ENCODE measurements around the gene NEURL3. TPM values are rescaled to one million over a fixed set of nuclear protein-coding genes. Genes with fewer than 3 reads are reported as not detected.

Gene NEURL3
- total and polyA plus RNA-seq, 5 experiments from 2014 or later, result 0.16 to 0.39 TPM; not detected in 3

- POLR2A ChIA-PET, result interaction anchor here (0.5 to 1.9 kb wide), 2 partner anchors 42 to 46 kb away, joined by 3 to 6 read pairs; no protein-coding TSS in a partner anchor
- H3K4me3 Mint-ChIP-seq, result no peak overlapping the region
- peaks cover 6 to 20% (median 13%) of the 10 kb centered on the region in 4 donors for H3K4me1 Mint-ChIP-seq
- ATAC-seq (no peak), DNase-seq (no peak)
- no peak overlapping the region for H3K27ac Mint-ChIP-seq
- peaks cover 0 to under 1% (median under 1%) of the 10 kb centered on the region in 3 donors for H3K36me3 Mint-ChIP-seq
- peaks cover 0 to 10% (median 2%) of the 10 kb centered on the region in 9 donors for H3K9me3 Mint-ChIP-seq
- H3K27me3 Mint-ChIP-seq, result peaks cover 4 to 22% (median 9%) of the 10 kb centered on the region in 5 donors
Observed at GRCh38 chr2:96511851-96512250, 6.7 kb upstream of the NEURL3 start.

GRCh38 chr2:96510931-96511595, 5.9 kb upstream of the NEURL3 start:
- no peaks in the 10 kb centered on the region for H3K36me3 Mint-ChIP-seq
- DNase-seq, result no peak
- POLR2A ChIA-PET, result interaction anchor here (1.3 to 4.2 kb wide), 4 partner anchors 26 to 206 kb away, joined by 3 to 38 read pairs (median 5); partner anchors contain the start of gene SNRNP200

GRCh38 chr2:96509847-96510230, 4.7 kb upstream of the NEURL3 start:
- H3K4me1 Mint-ChIP-seq, result peaks cover 6 to 20% (median 13%) of the 10 kb centered on the region in 4 donors
- no peak for ATAC-seq
- H3K27me3 Mint-ChIP-seq, result peaks cover 4 to 22% (median 9%) of the 10 kb centered on the region in 5 donors
- no peak for DNase-seq
- H3K27ac Mint-ChIP-seq, result no peak overlapping the region
- H3K36me3 Mint-ChIP-seq, result no peaks in the 10 kb centered on the region
- no peaks in the 10 kb centered on the region for H3K9me3 Mint-ChIP-seq
- POLR2A ChIA-PET, result interaction anchor here (1.8 to 4.2 kb wide), 2 partner anchors 104 to 205 kb away, joined by 4 to 38 read pairs; partner anchors contain the start of gene SNRNP200
- peak overlapping the region in 1 of 10 donors; percentile 15 for H3K4me3 Mint-ChIP-seq

More at GRCh38 chr2:96510931-96511595, 5.9 kb upstream of the NEURL3 start:
- no peak overlapping the region for H3K4me3 Mint-ChIP-seq
- peaks cover 6 to 20% (median 13%) of the 10 kb centered on the region in 4 donors for H3K4me1 Mint-ChIP-seq
- no peak for ATAC-seq
- H3K27ac Mint-ChIP-seq, result peak overlapping the region in 1 of 10 donors; percentile 13
- H3K9me3 Mint-ChIP-seq, result peaks cover 0 to 3% (median 0%) of the 10 kb centered on the region in 9 donors
- H3K27me3 Mint-ChIP-seq, result peaks cover 4 to 22% (median 9%) of the 10 kb centered on the region in 5 donors

- H3K36me3 Mint-ChIP-seq, result no peaks in the 10 kb centered on the region
- peak in 1 of 2 donors; percentile 26 for ATAC-seq
- H3K4me1 Mint-ChIP-seq, result peaks cover 6 to 20% (median 13%) of the 10 kb centered on the region in 4 donors
- peak overlapping the region in 2 of 10 donors; percentile 52 to 88 for H3K27ac Mint-ChIP-seq
- POLR2A ChIA-PET, result interaction anchor here (1.1 to 4.2 kb wide), 7 partner anchors 28 to 204 kb away, joined by 3 to 38 read pairs (median 4); partner anchors contain the start of gene SNRNP200
- H3K27me3 Mint-ChIP-seq, result peaks cover 4 to 22% (median 9%) of the 10 kb centered on the region in 5 donors
- H3K4me3 Mint-ChIP-seq, result peak overlapping the region in 6 of 10 donors; percentile 22 to 61 (median 40)
- DNase-seq, result peak in 7 of 10 donors; percentile 29 to 51 (median 41)
- H3K9me3 Mint-ChIP-seq, result no peaks in the 10 kb centered on the region
Observed at GRCh38 chr2:96509114-96509846, 4.1 kb upstream of the NEURL3 start.

GRCh38 chr2:96508521-96509113, 3.5 kb upstream of the NEURL3 start:
- peaks cover 4 to 22% (median 9%) of the 10 kb centered on the region in 5 donors for H3K27me3 Mint-ChIP-seq
- ATAC-seq, result no peak
- DNase-seq, result no peak
- POLR2A ChIA-PET, result interaction anchor here (0.7 to 4.2 kb wide), 7 partner anchors 29 to 188 kb away, joined by 3 to 38 read pairs (median 3); no protein-coding TSS in a partner anchor
- no peaks in the 10 kb centered on the region for H3K9me3 Mint-ChIP-seq
- H3K4me1 Mint-ChIP-seq, result peaks cover 6 to 20% (median 13%) of the 10 kb centered on the region in 4 donors
- H3K36me3 Mint-ChIP-seq, result no peaks in the 10 kb centered on the region
- peak overlapping the region in 3 of 10 donors; percentile 61 to 76 (median 69) for H3K4me3 Mint-ChIP-seq
- H3K27ac Mint-ChIP-seq, result no peak overlapping the region

- POLR2A ChIA-PET, result interaction anchor here (0.6 to 4.2 kb wide), 8 partner anchors 10 to 188 kb away, joined by 3 to 38 read pairs (median 4); no protein-coding TSS in a partner anchor
- H3K9me3 Mint-ChIP-seq, result no peaks in the 10 kb centered on the region
- H3K4me3 Mint-ChIP-seq, result peak overlapping the region; percentile 61 to 84 (median 76)
- peak overlapping the region in 9 of 10 donors; percentile 48 to 82 (median 60) for H3K27ac Mint-ChIP-seq
- H3K36me3 Mint-ChIP-seq, result no peaks in the 10 kb centered on the region
- DNase-seq (peak; percentile 82 to 98 (median 92)), ATAC-seq (peak; percentile 98 to 99)
- H3K4me1 Mint-ChIP-seq, result peaks cover 6 to 20% (median 13%) of the 10 kb centered on the region in 4 donors
- H3K27me3 Mint-ChIP-seq, result peaks cover 4 to 22% (median 9%) of the 10 kb centered on the region in 5 donors
Observed at GRCh38 chr2:96507957-96508520, 2.9 kb upstream of the NEURL3 start.

GRCh38 chr2:96506907-96507240, 1.7 kb upstream of the NEURL3 start:
- H3K27me3 Mint-ChIP-seq, result peaks cover 4 to 23% (median 9%) of the 10 kb centered on the region in 5 donors

GRCh38 chr2:96506016-96506906, 1.1 kb upstream of the NEURL3 start:
- no peak for DNase-seq

More at GRCh38 chr2:96506907-96507240, 1.7 kb upstream of the NEURL3 start:
- H3K36me3 Mint-ChIP-seq, result no peaks in the 10 kb centered on the region
- ATAC-seq, result no peak
- H3K27ac Mint-ChIP-seq, result peak overlapping the region in 3 of 10 donors; percentile 10 to 65 (median 11)
- POLR2A ChIA-PET, result interaction anchor here (1.0 to 2.2 kb wide), 3 partner anchors 31 to 100 kb away, joined by 4 to 7 read pairs (median 5); partner anchors contain the start of gene ARID5A
- no peak for DNase-seq
- H3K4me3 Mint-ChIP-seq, result peak overlapping the region in 2 of 10 donors; percentile 11 to 22
- H3K4me1 Mint-ChIP-seq, result peaks cover 11 to 23% (median 17%) of the 10 kb centered on the region in 4 donors
- no peaks in the 10 kb centered on the region for H3K9me3 Mint-ChIP-seq

GRCh38 chr2:96503637-96504243, 1.4 kb downstream of the NEURL3 start:
- Mint-ChIP-seq H3K4me1 (peaks cover 6 to 26% (median 15%) of the 10 kb centered on the region in 4 donors), H3K4me3 (no peak overlapping the region), H3K27me3 (peaks cover 0 to 3% (median 0%) of the 10 kb centered on the region in 5 donors), H3K9me3 (no peaks in the 10 kb centered on the region), H3K27ac (peak overlapping the region in 1 of 10 donors; percentile 41), H3K36me3 (no peaks in the 10 kb centered on the region)
- ATAC-seq (no peak), DNase-seq (no peak)
- POLR2A ChIA-PET, result no interaction called here

More at GRCh38 chr2:96506016-96506906, 1.1 kb upstream of the NEURL3 start:
- H3K36me3 Mint-ChIP-seq, result no peaks in the 10 kb centered on the region
- H3K9me3 Mint-ChIP-seq, result no peaks in the 10 kb centered on the region
- no peak for ATAC-seq
- POLR2A ChIA-PET, result interaction anchor here (1.0 to 1.9 kb wide), 2 partner anchors 31 to 99 kb away, joined by 4 to 5 read pairs; partner anchors contain the start of gene ARID5A
- peaks cover 4 to 21% (median 9%) of the 10 kb centered on the region in 5 donors for H3K27me3 Mint-ChIP-seq
- H3K27ac Mint-ChIP-seq, result peak overlapping the region in 1 of 10 donors; percentile 11
- H3K4me1 Mint-ChIP-seq, result peaks cover 13 to 29% (median 21%) of the 10 kb centered on the region in 4 donors
- H3K4me3 Mint-ChIP-seq, result peak overlapping the region in 1 of 10 donors; percentile 22

- ATAC-seq (no peak), DNase-seq (no peak)
- Mint-ChIP-seq H3K9me3 (no peaks in the 10 kb centered on the region), H3K4me1 (peaks cover 6 to 21% (median 14%) of the 10 kb centered on the region in 4 donors), H3K4me3 (no peak overlapping the region), H3K27me3 (peaks cover 0 to 1% (median 0%) of the 10 kb centered on the region in 5 donors), H3K27ac (peak overlapping the region in 1 of 10 donors; percentile 41), H3K36me3 (no peaks in the 10 kb centered on the region)
- POLR2A ChIA-PET, result no interaction called here
Observed at GRCh38 chr2:96502891-96503636, 2.1 kb downstream of the NEURL3 start.
